Measurements from ENCODE around the gene GNB3.

The GNB3 gene

GRCh38 chr12:6819106-6820030 lies 21.4 kb upstream of the GNB3 start:
- Mint-ChIP-seq H3K36me3 (ENCODE audit: low read depth) (no peaks in the 10 kb centered on the region), H3K4me1 (ENCODE audit: low read depth) (peaks cover 12% of the 10 kb centered on the region), H3K27me3 (peaks cover 38% of the 10 kb centered on the region), H3K4me3 (no peak overlapping the region), H3K27ac (no peak overlapping the region), H3K9me3 (no peaks in the 10 kb centered on the region)

- Mint-ChIP-seq H3K27me3 (peaks cover 46% of the 10 kb centered on the region), H3K9me3 (no peaks in the 10 kb centered on the region), H3K4me1 (ENCODE audit: low read depth) (peaks cover 12% of the 10 kb centered on the region), H3K27ac (no peak overlapping the region), H3K36me3 (ENCODE audit: low read depth) (no peaks in the 10 kb centered on the region), H3K4me3 (no peak overlapping the region)
Observed at GRCh38 chr12:6820166-6820565, 20.6 kb upstream of the GNB3 start.

GRCh38 chr12:6821591-6822425 lies 18.9 kb upstream of the GNB3 start, which contains the start of gene GPR162:
GPR162 (plus strand) TSS chr12:6821821; CDS start chr12:6823899, 2,078 bp downstream.
- peak within 1 kb of the TSS; percentile 7 for H3K4me3 Mint-ChIP-seq
- no peaks in the 10 kb centered on the region for H3K36me3 Mint-ChIP-seq (ENCODE audit: low read depth)
- H3K27ac Mint-ChIP-seq, result no peak within 1 kb of the TSS
- peaks cover 12% of the 10 kb centered on the region for H3K4me1 Mint-ChIP-seq (ENCODE audit: low read depth)
- peaks cover 57% of the 10 kb centered on the region for H3K27me3 Mint-ChIP-seq
- no peaks in the 10 kb centered on the region for H3K9me3 Mint-ChIP-seq

DNA sequence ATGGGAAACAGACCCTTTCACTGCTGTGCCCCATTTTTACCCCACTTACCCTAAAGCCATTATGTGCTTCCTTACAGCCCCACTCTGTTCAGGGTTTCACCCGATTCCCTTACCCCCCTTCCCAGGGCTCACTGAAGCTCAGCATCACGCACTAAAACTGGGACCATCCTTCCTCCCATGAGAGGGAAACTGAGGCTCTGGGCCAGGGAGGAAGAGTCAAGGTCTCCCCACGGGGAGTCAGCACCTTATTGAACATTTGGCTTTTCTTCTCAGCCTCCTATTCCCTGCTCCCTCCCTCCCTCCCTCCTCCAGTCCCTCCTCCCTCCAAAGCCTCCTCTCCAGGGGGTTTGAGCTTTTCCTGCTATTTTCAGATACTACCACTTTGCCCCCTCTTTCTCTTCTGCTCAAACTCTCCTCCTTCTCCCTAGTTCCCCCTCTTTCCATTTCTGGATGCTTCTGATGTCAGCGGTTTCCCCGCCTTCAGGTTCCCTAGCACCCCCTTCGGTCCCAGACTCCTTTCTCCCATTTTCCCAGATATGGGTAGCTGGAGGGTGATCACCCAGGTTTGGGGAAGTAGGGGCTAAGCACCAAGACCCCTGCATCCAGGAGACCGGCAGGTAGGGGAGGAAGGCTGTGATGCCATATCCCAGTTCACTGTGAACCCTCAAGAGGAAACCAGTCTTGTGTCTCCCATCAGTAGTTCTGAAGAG lies 18.1 kb upstream of the GNB3 start:
- Mint-ChIP-seq H3K36me3 (ENCODE audit: low read depth) (no peaks in the 10 kb centered on the region), H3K27ac (no peak overlapping the region), H3K9me3 (no peaks in the 10 kb centered on the region), H3K4me3 (no peak overlapping the region), H3K4me1 (ENCODE audit: low read depth) (peaks cover 16% of the 10 kb centered on the region), H3K27me3 (peaks cover 65% of the 10 kb centered on the region)

DNA sequence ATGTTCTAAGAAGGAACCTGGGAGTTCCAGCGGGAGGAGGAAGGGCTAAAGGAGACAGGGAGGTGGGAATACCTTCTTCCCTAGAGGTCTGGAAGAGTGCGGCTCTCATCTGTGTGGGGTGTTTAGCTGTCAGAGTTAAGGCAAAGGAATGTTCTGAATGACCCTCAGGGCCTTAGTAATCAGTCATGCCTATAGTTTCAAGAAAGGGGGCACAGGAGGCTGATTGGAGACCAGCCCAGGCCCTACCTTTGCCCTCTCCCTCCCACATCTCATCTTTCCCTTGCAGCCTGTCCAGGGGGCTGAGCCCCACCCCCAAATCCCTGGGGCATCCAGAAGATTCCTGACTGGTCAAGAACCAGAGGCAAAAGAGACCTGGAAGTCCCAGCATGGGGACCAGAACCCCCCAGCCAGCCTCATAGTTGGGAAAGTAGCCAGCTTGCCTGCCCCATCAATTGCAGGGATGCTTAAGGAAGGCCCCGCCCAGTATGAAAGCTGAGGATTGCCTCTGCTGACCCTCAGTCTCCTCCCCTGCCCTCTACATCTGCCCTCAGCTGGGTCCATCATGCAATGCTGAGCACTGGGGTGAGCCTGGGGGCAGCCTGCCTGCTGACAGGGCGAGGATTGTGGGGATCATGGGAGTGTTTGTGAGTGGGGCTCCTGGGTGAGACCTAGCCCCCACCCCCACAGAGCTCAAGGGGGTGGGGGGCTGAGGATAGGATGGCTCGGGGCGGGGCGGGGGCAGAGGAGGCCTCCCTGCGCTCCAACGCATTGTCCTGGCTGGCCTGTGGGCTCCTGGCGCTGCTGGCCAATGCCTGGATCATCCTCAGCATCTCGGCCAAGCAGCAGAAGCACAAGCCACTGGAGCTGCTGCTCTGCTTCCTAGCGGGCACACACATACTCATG lies 17.3 kb upstream of the GNB3 start:
- Mint-ChIP-seq H3K4me1 (ENCODE audit: low read depth) (peaks cover 21% of the 10 kb centered on the region), H3K9me3 (no peaks in the 10 kb centered on the region), H3K27me3 (peaks cover 70% of the 10 kb centered on the region), H3K4me3 (no peak overlapping the region), H3K27ac (no peak overlapping the region), H3K36me3 (ENCODE audit: low read depth) (no peaks in the 10 kb centered on the region)

DNA sequence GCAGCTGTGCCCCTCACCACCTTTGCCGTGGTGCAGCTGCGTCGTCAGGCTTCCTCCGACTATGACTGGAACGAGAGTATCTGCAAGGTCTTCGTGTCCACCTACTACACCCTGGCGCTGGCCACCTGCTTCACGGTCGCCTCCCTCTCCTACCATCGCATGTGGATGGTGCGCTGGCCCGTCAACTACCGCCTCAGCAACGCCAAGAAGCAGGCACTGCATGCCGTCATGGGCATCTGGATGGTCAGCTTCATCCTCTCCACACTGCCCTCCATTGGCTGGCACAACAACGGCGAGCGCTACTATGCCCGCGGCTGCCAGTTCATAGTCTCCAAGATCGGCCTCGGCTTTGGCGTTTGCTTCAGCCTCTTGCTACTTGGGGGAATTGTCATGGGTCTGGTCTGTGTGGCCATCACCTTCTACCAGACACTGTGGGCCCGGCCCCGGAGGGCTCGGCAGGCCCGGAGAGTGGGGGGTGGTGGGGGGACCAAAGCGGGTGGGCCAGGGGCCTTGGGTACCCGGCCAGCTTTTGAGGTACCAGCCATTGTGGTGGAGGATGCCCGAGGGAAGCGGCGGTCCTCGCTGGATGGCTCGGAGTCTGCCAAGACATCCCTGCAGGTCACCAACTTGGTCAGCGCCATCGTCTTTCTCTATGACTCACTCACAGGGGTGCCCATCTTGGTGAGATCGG lies 16.5 kb upstream of the GNB3 start:
- Mint-ChIP-seq H3K27ac (no peak overlapping the region), H3K4me3 (no peak overlapping the region), H3K36me3 (ENCODE audit: low read depth) (no peaks in the 10 kb centered on the region), H3K9me3 (no peaks in the 10 kb centered on the region), H3K4me1 (ENCODE audit: low read depth) (peaks cover 26% of the 10 kb centered on the region), H3K27me3 (peaks cover 75% of the 10 kb centered on the region)

DNA sequence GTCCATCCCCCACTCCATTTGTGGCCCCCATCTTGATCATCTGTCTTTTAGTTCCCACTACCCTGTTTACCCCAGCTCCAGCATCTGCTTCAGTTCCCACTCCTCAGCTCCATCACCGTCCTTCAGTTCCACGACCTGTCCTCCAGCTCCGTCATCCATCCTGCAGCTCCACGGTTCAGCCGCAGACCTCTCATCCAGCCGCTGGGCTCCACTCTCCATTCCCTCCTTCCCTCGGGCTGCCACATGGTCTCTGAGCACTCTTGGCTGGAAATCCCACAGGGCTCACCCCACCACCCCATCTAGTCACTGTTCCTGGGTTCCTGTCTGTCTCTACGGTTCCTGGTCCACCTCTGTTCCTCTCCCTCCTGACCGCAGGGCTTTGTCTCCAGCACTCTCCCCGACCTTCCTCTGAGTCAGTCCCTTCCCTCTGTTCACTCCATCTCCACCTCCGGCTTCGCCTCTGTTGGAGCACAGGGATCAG lies 15.8 kb upstream of the GNB3 start:
- peaks cover 75% of the 10 kb centered on the region for H3K27me3 Mint-ChIP-seq
- no peaks in the 10 kb centered on the region for H3K9me3 Mint-ChIP-seq
- peak overlapping the region; percentile 24 for H3K27ac Mint-ChIP-seq
- peaks cover 30% of the 10 kb centered on the region for H3K4me1 Mint-ChIP-seq (ENCODE audit: low read depth)
- H3K4me3 Mint-ChIP-seq, result no peak overlapping the region
- H3K36me3 Mint-ChIP-seq (ENCODE audit: low read depth), result no peaks in the 10 kb centered on the region

DNA sequence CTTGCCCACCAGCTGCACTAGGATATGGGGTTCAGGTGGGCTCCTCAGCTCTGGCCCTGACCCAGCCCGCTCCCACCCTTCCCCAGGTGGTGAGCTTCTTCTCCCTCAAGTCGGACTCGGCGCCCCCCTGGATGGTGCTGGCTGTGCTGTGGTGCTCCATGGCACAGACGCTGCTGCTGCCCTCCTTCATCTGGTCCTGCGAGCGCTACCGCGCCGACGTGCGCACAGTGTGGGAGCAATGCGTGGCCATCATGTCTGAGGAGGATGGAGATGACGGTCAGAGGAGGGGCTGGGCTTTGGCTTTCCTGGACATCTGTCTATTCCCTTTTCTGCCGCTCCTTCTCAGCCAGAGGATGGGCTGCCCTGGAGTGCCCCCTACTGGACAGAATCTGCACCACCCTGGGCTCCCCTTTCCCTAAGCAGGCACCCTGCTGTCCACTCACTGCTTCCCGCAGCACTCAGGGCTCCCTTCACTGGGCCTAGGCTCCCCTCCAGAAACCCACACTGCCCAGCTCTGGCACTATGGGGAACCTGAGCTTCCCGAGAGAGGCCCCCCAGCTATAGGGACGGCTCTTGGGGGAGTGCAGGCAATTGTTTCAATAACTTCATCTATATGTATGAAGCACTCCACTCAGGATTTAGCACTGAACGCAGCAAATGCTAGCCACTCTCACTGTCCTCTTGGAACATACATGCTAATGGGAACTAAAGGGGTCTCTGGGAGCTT lies 15.2 kb upstream of the GNB3 start:
- peaks cover 30% of the 10 kb centered on the region for H3K4me1 Mint-ChIP-seq (ENCODE audit: low read depth)
- H3K27me3 Mint-ChIP-seq, result peaks cover 81% of the 10 kb centered on the region
- no peaks in the 10 kb centered on the region for H3K36me3 Mint-ChIP-seq (ENCODE audit: low read depth)
- H3K4me3 Mint-ChIP-seq, result no peak overlapping the region
- H3K9me3 Mint-ChIP-seq, result no peaks in the 10 kb centered on the region
- no peak overlapping the region for H3K27ac Mint-ChIP-seq

DNA sequence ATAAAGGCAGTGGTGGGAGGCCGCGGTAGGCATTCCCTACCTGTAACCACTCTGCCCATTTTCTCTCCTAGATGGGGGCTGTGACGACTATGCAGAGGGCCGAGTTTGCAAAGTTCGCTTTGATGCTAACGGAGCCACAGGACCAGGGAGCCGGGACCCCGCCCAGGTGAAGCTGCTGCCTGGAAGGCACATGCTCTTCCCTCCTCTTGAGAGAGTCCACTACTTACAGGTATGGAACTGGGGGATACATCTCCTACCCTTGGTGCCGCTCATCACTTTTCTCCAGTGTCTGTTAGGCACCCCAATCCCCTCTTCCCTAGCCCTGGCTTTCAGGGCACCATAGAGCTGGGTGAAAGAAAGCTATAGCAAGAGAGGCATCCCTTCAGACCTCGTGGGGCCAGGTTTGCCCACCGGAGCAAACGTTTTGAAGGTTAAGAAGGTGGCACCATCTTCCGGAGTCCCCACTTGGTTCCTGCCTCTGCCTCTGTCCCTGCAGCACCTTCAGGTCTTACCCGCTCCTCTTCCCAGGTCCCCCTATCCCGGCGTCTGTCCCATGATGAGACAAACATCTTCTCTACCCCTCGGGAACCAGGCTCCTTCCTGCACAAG lies 14.5 kb upstream of the GNB3 start:
- Mint-ChIP-seq H3K4me1 (ENCODE audit: low read depth) (peaks cover 24% of the 10 kb centered on the region), H3K27ac (no peak overlapping the region), H3K27me3 (peaks cover 79% of the 10 kb centered on the region), H3K36me3 (ENCODE audit: low read depth) (no peaks in the 10 kb centered on the region), H3K4me3 (no peak overlapping the region), H3K9me3 (no peaks in the 10 kb centered on the region)

DNA sequence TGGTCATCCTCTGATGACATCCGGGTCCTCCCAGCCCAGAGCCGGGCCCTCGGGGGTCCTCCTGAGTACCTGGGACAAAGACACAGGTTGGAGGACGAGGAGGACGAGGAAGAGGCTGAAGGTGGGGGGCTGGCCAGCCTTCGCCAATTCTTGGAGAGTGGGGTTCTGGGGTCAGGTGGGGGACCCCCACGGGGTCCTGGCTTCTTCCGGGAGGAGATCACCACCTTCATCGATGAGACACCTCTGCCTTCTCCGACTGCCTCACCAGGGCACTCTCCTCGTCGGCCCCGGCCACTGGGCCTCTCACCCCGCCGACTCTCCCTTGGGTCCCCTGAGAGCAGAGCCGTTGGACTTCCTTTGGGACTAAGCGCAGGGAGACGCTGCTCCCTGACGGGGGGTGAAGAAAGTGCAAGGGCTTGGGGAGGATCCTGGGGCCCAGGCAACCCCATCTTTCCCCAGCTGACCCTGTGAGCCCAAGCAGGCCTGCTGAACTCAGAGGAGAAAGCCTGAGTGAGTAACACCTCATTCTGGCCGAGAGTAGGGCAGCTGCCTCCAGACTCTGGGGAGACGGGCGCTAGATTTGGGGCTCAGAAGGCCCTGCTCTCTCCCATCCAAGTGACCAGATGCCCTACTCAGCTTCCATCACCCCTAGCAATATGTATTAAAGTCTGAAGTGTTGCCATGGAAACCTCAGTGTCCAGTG lies 13.8 kb upstream of the GNB3 start:
- Mint-ChIP-seq H3K27ac (peak overlapping the region; percentile 22), H3K27me3 (peaks cover 77% of the 10 kb centered on the region), H3K4me1 (ENCODE audit: low read depth) (peaks cover 21% of the 10 kb centered on the region), H3K9me3 (no peaks in the 10 kb centered on the region), H3K4me3 (no peak overlapping the region), H3K36me3 (ENCODE audit: low read depth) (no peaks in the 10 kb centered on the region)

DNA sequence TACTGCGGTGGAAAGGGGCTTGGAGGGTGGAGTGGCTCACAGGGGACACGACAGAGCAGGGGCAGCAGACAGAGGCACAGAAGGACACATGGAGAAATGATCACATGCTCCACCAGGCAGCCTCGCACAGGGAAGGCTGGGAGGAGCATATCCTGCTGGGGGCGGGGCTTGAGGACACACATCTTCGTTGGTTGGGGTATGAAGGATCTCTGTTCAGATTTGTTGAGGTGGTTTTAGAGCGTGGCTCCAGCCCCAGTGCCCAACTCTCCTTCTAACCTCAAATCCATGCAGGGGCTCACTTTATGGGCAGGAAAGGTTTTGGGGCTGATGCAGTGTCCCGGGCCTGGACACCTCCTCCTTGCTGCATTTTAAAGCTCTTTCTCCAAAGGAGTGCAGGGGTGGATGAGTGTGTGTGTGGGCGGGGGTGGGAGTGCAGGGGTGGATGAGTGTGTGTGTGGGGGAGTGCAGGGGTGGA lies 13.3 kb upstream of the GNB3 start:
- no peaks in the 10 kb centered on the region for H3K36me3 Mint-ChIP-seq (ENCODE audit: low read depth)
- H3K27me3 Mint-ChIP-seq, result peaks cover 72% of the 10 kb centered on the region
- H3K27ac Mint-ChIP-seq, result peak overlapping the region; percentile 22
- no peaks in the 10 kb centered on the region for H3K9me3 Mint-ChIP-seq
- H3K4me3 Mint-ChIP-seq, result peak overlapping the region; percentile 28
- H3K4me1 Mint-ChIP-seq (ENCODE audit: low read depth), result peaks cover 18% of the 10 kb centered on the region

All from stimulated activated naive CD8-positive, alpha-beta T cell treated with anti-CD3 and anti-CD28 coated beads, Interleukin-15, Interleukin-2, amounts not matched to agents 100 ng/mL and 50 ng/mL, for 24 hours (primary cell).